NT2/D1 (cell line): ENCODE measurements around the gene AK1.

Source experiments
- SUZ12 ChIP-seq: IDR thresholded peaks from 2 replicates; pipeline ENCODE4 v1.6.1; 2011; ENCODE audit not compliant: insufficient read length, insufficient read depth; ENCODE audit errors: extremely low read depth
- YY1 ChIP-seq: IDR thresholded peaks from 2 replicates; pipeline ENCODE4 v1.6.1; 2011; ENCODE audit not compliant: insufficient read length, insufficient read depth

GRCh38 chr9:127877566-127877998, at the start of gene AK1:
- no peak for TF ChIP-seq SUZ12
- TF ChIP-seq YY1 = no peak
